Left ventricle myocardium inferior (tissue), 1 donor: ENCODE data around the gene DZIP1L. TPM values are rescaled to one million over a fixed set of nuclear protein-coding genes. Genes with fewer than 3 reads are reported as not detected.

Experiments
- DNase-seq: peaks from one replicate; pipeline ENCODE4 v3.0.0-alpha.2; 2020
- H3K27ac ChIP-seq: fragments of 200-600 bp; replicated peaks from 2 replicates; pipeline ENCODE4 v1.8.0; 2021
- H3K27me3 ChIP-seq: fragments of 200-600 bp; 2 replicates; pipeline ENCODE4 v1.8.0; 2021; ENCODE audit warnings: low read depth
- H3K36me3 ChIP-seq: fragments of 200-600 bp; 2 replicates; pipeline ENCODE4 v1.8.0; 2021
- H3K4me1 ChIP-seq: fragments of 200-600 bp; 2 replicates; pipeline ENCODE4 v1.8.0; 2021
- H3K4me3 ChIP-seq: fragments of 200-600 bp; 2 replicates; pipeline ENCODE4 v1.8.0; 2021; ENCODE audit warnings: mild to moderate bottlenecking, moderate library complexity
- H3K9me3 ChIP-seq: fragments of 200-600 bp; replicated peaks from 2 replicates; pipeline ENCODE4 v1.8.0; 2021
- CTCF ChIP-seq: fragments of 200-600 bp; IDR thresholded peaks from 2 replicates; pipeline ENCODE4 v1.8.0; 2021; ENCODE audit warnings: antibody characterized with exemption, mild to moderate bottlenecking, borderline replicate concordance
- intact Hi-C: fragments of 100-400 bp; cut with micrococcal nuclease; formaldehyde crosslinking; loops from one replicate; pipeline ENCODE4 v1.11.0; 2022
- total RNA-seq: library from RNA; stranded (reverse); fragmentation: NEBNext Ultra II Directional; extraction: Animal tissue kit (Norgen Biotek cat#: 25700); gene quantifications from one replicate; pipeline ENCODE4 v1.2.1, GENCODE V29; 2021
- donor health status: DM: no; HTN: yes; CAD: no; lungs with severe emphysema.

DZIP1L gene
- total RNA-seq, 1 donor from 2014 or later: 4.7 TPM

DNA sequence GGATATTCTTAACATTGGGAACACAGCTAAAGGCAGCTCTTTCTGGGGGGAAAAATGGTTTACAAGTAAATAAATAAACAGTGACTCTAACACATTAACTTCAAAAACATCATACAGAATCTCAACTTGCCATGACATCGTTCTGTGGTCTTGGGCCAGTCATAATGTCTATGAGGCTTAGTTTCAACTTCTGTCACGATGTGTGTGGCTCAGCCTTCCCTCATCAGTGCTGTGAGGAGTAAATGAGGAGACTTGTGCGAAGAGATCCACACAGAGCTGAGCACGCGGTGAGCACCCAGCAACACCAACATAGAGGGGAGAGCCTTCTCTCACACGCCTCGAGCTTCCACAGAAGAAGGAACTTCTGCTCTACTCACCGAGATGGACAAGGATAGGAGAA, 49.0 kb downstream of the DZIP1L start:
- DNase-seq: no peak
- peaks cover 13% of the 10 kb centered on the region for H3K4me1 ChIP-seq
- TF ChIP-seq CTCF: no peak
- peaks cover 60% of the 10 kb centered on the region for H3K36me3 ChIP-seq
- H3K9me3 ChIP-seq: no peaks in the 10 kb centered on the region
- no peak overlapping the region for H3K4me3 ChIP-seq
- H3K27ac ChIP-seq: no peak overlapping the region
- intact Hi-C loops: loop anchor here (5.0 kb wide), 1 partner anchor 51 kb away; the partner anchor contains the start of gene DZIP1L
- H3K27me3 ChIP-seq: no peaks in the 10 kb centered on the region

DNA sequence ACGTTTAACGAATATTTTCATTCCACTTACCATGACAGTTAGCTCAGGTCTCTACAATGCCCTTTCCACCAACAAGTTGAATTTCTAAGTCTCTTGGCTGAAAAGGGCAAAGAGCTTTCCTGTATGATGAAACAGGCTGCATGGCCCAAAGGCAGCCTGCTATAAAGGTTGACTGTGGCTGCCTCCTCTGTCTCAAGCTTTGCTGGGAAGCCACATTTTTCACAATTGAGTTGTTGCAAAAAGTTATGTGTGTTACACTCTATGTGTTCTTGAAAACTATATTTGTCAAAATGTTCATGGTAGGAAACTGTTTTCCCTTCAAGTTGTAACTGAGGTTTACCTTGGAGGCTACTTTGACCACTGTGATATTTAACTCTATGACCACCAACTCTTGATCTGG, 49.5 kb downstream of the DZIP1L start:
- H3K4me1 ChIP-seq: peaks cover 14% of the 10 kb centered on the region
- H3K27ac ChIP-seq: no peak overlapping the region
- intact Hi-C loops: loop anchor here (5.0 kb wide), 1 partner anchor 51 kb away; the partner anchor contains the start of gene DZIP1L
- H3K27me3 ChIP-seq: no peaks in the 10 kb centered on the region
- DNase-seq: no peak
- no peaks in the 10 kb centered on the region for H3K9me3 ChIP-seq
- peaks cover 56% of the 10 kb centered on the region for H3K36me3 ChIP-seq
- no peak overlapping the region for H3K4me3 ChIP-seq
- no peak for TF ChIP-seq CTCF

- Histone ChIP-seq H3K9me3 (no peaks in the 10 kb centered on the region), H3K27me3 (no peaks in the 10 kb centered on the region), H3K4me3 (no peak overlapping the region), H3K36me3 (peaks cover 51% of the 10 kb centered on the region), H3K27ac (no peak overlapping the region), H3K4me1 (peaks cover 36% of the 10 kb centered on the region)
- TF ChIP-seq CTCF: no peak
- no peak for DNase-seq
- intact Hi-C loops: no loop called here
Measured at GRCh38 chr3:138063416-138063815, 52.0 kb downstream of the DZIP1L start.

GRCh38 chr3:138062626-138063025, 52.8 kb downstream of the DZIP1L start:
- Histone ChIP-seq H3K4me3 (no peak overlapping the region), H3K27me3 (no peaks in the 10 kb centered on the region), H3K36me3 (peaks cover 45% of the 10 kb centered on the region), H3K4me1 (peaks cover 44% of the 10 kb centered on the region), H3K27ac (no peak overlapping the region), H3K9me3 (no peaks in the 10 kb centered on the region)
- intact Hi-C loops: no loop called here
- no peak for TF ChIP-seq CTCF
- no peak for DNase-seq

DNA sequence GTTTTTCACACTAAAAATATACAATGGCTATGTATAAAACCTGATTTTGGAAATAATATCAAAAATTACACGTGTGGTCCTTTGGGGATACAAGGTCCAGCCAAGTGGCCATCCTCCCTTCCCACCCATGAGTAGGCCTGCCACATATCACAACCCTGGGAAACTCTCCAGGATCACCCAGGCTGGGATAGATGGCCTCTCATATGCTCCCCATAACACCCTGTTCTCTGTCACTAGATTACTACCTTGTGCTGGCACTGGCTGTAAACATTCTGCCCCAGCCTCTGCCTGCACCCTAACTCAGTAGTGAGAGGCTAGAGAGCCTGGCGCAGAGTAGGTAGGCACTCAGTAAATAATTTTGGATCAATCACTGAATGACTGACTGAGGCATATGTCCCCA, 53.4 kb downstream of the DZIP1L start:
- intact Hi-C loops: no loop called here
- peaks cover 40% of the 10 kb centered on the region for H3K36me3 ChIP-seq
- no peak for DNase-seq
- TF ChIP-seq CTCF: no peak
- no peaks in the 10 kb centered on the region for H3K27me3 ChIP-seq
- H3K27ac ChIP-seq: no peak overlapping the region
- no peaks in the 10 kb centered on the region for H3K9me3 ChIP-seq
- H3K4me1 ChIP-seq: peaks cover 47% of the 10 kb centered on the region
- no peak overlapping the region for H3K4me3 ChIP-seq
